ENCODE results near the gene KBTBD6. TPM values are rescaled to one million over a fixed set of nuclear protein-coding genes. Genes with fewer than 3 reads are reported as not detected.

The KBTBD6 gene
- total and polyA plus RNA-seq, 2 of the 13 experiments (the other 11 are each of a cell fraction or from before 2014, with no cell fraction given): 4.4 to 12.0 TPM

GRCh38 chr13:41144576-41144975 is 12.0 kb upstream of the KBTBD6 start:
- Histone ChIP-seq H3K4me2 (ENCODE audit: low read depth, low read length) (no peak overlapping the region), H4K20me1 (ENCODE audit: insufficient read depth, low read length) (no peaks in the 10 kb centered on the region), H3K27me3 (ENCODE audit: control insufficient read depth in 1 of 2, insufficient read depth in 2 of 2, low read length in 2 of 2) (no peaks in the 10 kb centered on the region), H3K9me3 (ENCODE audit: low read length) (peaks cover 24% of the 10 kb centered on the region), H3K4me3 (replicated peaks in 1 of 3; ENCODE audit: insufficient read depth in 1 of 3, low read depth in 2 of 3, low read length in 3 of 3) (no peak overlapping the region), H3K9ac (ENCODE audit: insufficient read depth, low read depth, low read length) (no peak overlapping the region), H3K27ac (ENCODE audit: extremely low read length, insufficient read depth, low read length) (no peak overlapping the region), H3K79me2 (ENCODE audit: insufficient read depth, low read length) (no peaks in the 10 kb centered on the region), H3K36me3 (replicated peaks in 1 of 2; ENCODE audit: control insufficient read depth in 1 of 2, insufficient read depth in 2 of 2, low read length in 2 of 2) (no peaks in the 10 kb centered on the region), H3K4me1 (ENCODE audit: insufficient read depth, low read length) (no peaks in the 10 kb centered on the region), H2AFZ (ENCODE audit: low read length) (no peak overlapping the region)
- ChIA-PET POLR2A (no interaction called here), CTCF (ENCODE audit: low intra/inter-chr PET ratio, low total read pairs) (no interaction called here)
- ATAC-seq (no peak), DNase-seq (ENCODE audit: low spot score) (no peak), FAIRE-seq (no peak)
- intact Hi-C loops (cut with micrococcal nuclease; ENCODE audit: unreplicated experiment) (no loop called here), in situ Hi-C loops (cut with HindIII; ENCODE audit: extremely low pct_ligation_motif_present, low pct_unique_long_range_greater_than_20kb) (no loop called here)
- no peak for TF ChIP-seq MZF1 (CRISPR knock-in tag; IDR thresholded peaks at IDR 0.05; ENCODE audit: borderline replicate concordance)
- TF ChIP-seq DMAP1 (CRISPR knock-in tag; IDR thresholded peaks at IDR 0.05): no peak
- TF ChIP-seq ZNF460 (CRISPR knock-in tag; IDR thresholded peaks at IDR 0.05; ENCODE audit: borderline replicate concordance): no peak
- TF ChIP-seq BHLHE40 (IDR thresholded peaks at IDR 0.05; ENCODE audit: low read length): no peak
- no peak for TF ChIP-seq CENPX (CRISPR knock-in tag; IDR thresholded peaks at IDR 0.05)
- BruUV-seq (replicated peaks): no TSS peak
- WGBS (ENCODE audit: low lambda C conversion rate): 75% methylated on average over 2 of the region's 2 CpGs

- Histone ChIP-seq H3K9ac (ENCODE audit: insufficient read depth, low read depth, low read length) (no peak overlapping the region), H3K4me3 (replicated peaks in 1 of 3; ENCODE audit: insufficient read depth in 1 of 3, low read depth in 2 of 3, low read length in 3 of 3) (no peak overlapping the region), H2AFZ (ENCODE audit: low read length) (no peak overlapping the region), H4K20me1 (ENCODE audit: insufficient read depth, low read length) (no peaks in the 10 kb centered on the region), H3K4me1 (ENCODE audit: insufficient read depth, low read length) (no peaks in the 10 kb centered on the region), H3K27ac (ENCODE audit: extremely low read length, insufficient read depth, low read length) (no peak overlapping the region), H3K27me3 (ENCODE audit: control insufficient read depth in 1 of 2, insufficient read depth in 2 of 2, low read length in 2 of 2) (no peaks in the 10 kb centered on the region; a peak in 1 of 5 replicates), H3K36me3 (replicated peaks in 1 of 2; ENCODE audit: control insufficient read depth in 1 of 2, insufficient read depth in 2 of 2, low read length in 2 of 2) (no peaks in the 10 kb centered on the region), H3K4me2 (ENCODE audit: low read depth, low read length) (no peak overlapping the region), H3K9me3 (ENCODE audit: low read length) (no peaks in the 10 kb centered on the region), H3K79me2 (ENCODE audit: insufficient read depth, low read length) (no peaks in the 10 kb centered on the region)
- intact Hi-C loops (cut with micrococcal nuclease; ENCODE audit: unreplicated experiment): no loop called here
- ChIA-PET CTCF (ENCODE audit: low intra/inter-chr PET ratio, low total read pairs) (no interaction called here), POLR2A (no interaction called here)
- ATAC-seq (no peak), DNase-seq (ENCODE audit: low spot score) (no peak), FAIRE-seq (no peak)
- in situ Hi-C loops (cut with HindIII; ENCODE audit: extremely low pct_ligation_motif_present, low pct_unique_long_range_greater_than_20kb): no loop called here
- TF ChIP-seq SNAI1 (CRISPR knock-in tag; IDR thresholded peaks at IDR 0.05; ENCODE audit: borderline replicate concordance): no peak
- TF ChIP-seq ZFP37 (CRISPR knock-in tag; IDR thresholded peaks at IDR 0.05; ENCODE audit: borderline replicate concordance): no peak
- TF ChIP-seq ARID5B (CRISPR knock-in tag; IDR thresholded peaks at IDR 0.05): no peak
- no peak for TF ChIP-seq ATF4 (CRISPR knock-in tag; IDR thresholded peaks at IDR 0.05)
- TF ChIP-seq TEAD2 (CRISPR knock-in tag; IDR thresholded peaks at IDR 0.05): no peak
- no peak for TF ChIP-seq ZNF775 (CRISPR knock-in tag; IDR thresholded peaks at IDR 0.05; ENCODE audit: borderline replicate concordance)
- TF ChIP-seq RBM22 (optimal IDR thresholded peaks at IDR 0.05; ENCODE audit: low read length): no peak
- no peak for TF ChIP-seq GPN1 (CRISPR knock-in tag; IDR thresholded peaks at IDR 0.05; ENCODE audit: borderline replicate concordance)
- BruUV-seq (replicated peaks): no TSS peak
- WGBS (ENCODE audit: low lambda C conversion rate): 72% methylated on average over 3 of the region's 3 CpGs
These were observed 6.8 kb upstream of the KBTBD6 start for GRCh38 chr13:41139296-41139966.

Measured in HepG2 (cell line).